GM20000 (cell line): ENCODE results near the gene GNG10.
A peak's percentile ranks its signal among the peaks of the same experiment; 100 is the strongest.

Experiments used
- DNase-seq: peaks from one replicate; pipeline ENCODE4 v3.0.0; 2012; ENCODE audit warnings: low spot score
- CTCF ChIP-seq: IDR thresholded peaks from 2 replicates; pipeline ENCODE4 v1.5.1; 2012; ENCODE audit warnings: mild to moderate bottlenecking, control low read depth; ENCODE audit errors: extremely low read depth, missing control alignments

GNG10 gene

GRCh38 chr9:111657051-111657450 lies 4.4 kb upstream of the GNG10 start:
- TF ChIP-seq CTCF: no peak
- no peak for DNase-seq

DNA sequence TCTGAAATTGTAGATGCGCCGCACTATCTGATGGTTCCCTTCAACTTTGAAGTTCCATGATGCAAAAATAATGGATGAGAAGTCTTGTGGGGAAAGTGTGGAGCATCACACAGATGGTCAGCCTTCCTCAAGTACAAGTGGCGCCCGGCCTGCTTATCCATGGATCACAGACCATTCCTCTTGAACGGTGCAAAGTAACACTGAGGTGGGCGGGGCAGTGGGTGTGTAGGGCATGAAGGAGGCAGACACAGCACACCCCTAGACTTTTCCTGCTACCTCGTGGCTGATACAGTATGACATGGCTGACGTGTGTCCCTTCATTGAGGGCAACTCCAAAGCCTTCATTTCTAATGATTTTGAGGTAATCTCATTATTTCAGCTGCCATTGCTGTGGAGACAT lies 2.5 kb upstream of the GNG10 start:
- DNase-seq: no peak

GRCh38 chr9:111659691-111660090 lies 1.7 kb upstream of the GNG10 start:
- TF ChIP-seq CTCF: no peak
- DNase-seq: no peak

More for the DNA sequence above, 2.5 kb upstream of the GNG10 start:
- no peak for TF ChIP-seq CTCF

DNA sequence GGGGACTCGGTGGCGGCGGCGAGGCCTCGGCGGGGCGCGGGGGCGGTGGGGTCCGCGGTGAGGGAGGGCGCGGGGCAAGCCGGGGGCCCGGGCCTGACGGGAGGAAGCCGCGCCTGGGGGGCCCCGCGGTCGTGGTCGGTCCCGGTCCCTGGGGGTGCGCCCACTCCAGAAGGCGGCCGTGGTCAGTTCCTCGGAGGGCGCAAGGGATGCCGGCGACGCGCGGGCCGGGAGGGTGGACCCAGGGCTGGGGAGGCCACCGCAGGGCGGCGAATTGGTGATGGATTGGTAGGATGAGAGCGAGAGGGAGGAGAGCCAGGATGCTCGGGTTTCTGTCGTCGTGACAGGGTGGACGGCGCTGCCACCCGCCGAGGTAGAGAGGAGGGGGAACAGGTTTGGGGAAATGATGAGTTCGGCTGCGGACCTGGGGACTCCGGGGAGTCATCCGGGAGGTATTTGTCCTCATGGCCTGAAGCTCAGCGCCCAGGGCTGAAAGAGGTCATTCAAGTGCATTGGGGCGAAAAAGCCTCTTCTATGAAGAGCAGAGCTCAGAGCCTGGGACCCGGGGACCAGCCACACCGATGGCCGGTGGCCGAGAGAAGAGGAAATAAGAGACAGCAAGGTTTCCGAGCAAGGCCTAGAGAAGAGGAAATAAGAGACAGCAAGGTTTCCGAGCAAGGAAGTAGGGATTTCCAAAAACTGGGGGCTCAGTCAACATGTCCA lies 557 bp downstream of the GNG10 start:
- peak; percentile 68 for DNase-seq
- no peak for TF ChIP-seq CTCF

GRCh38 chr9:111662576-111663300 lies 1.3 kb downstream of the GNG10 start:
- no peak for TF ChIP-seq CTCF
- DNase-seq: peak; percentile 38

GRCh38 chr9:111663301-111663823 lies 2.0 kb downstream of the GNG10 start:
- DNase-seq: no peak

More at GRCh38 chr9:111663301-111663823, 2.0 kb downstream of the GNG10 start:
- TF ChIP-seq CTCF: no peak
